Pancreas (tissue), 10 donors: Measurements from ENCODE around the gene FOXP4. TPM values are rescaled to one million over a fixed set of nuclear protein-coding genes. Genes with fewer than 3 reads are reported as not detected.

ENCODE experiments used
- ATAC-seq, 4 donors: fragments of 200-7000 bp; cut with Tn5 transposase; one replicate each; pipeline versions ENCODE4 v1.8.0 to v1.9.1; 2020; ENCODE audit warnings: mild to moderate bottlenecking in 4 of 4, moderate library complexity in 4 of 4
- DNase-seq, 6 donors: peaks; one replicate each; pipeline ENCODE4 v3.0.0-alpha.2; 2020
- FAIRE-seq: peaks from 2 replicates; lab custom pipeline; 2012; peaks lifted over from hg19 to GRCh38; lab: Jason Lieb, UNC
- H3K27ac ChIP-seq, 4 donors: fragments of 200-600 bp; sonication (generic); 1 replicate in 3 of 4; 2 replicates in 1 of 4; pipeline versions ENCODE4 v1.5.0 to v1.8.0; 2020
- H3K27me3 ChIP-seq, 4 donors: fragments of 200-600 bp; one replicate each; pipeline ENCODE4 v1.8.0; 2021
- H3K36me3 ChIP-seq, 3 donors: fragments of 200-600 bp; sonication (generic) in 1 of 3; one replicate each; pipeline versions ENCODE4 v1.5.0 to v1.8.0; 2020 to 2021
- H3K4me1 ChIP-seq, 3 donors: fragments of 200-600 bp; one replicate each; pipeline ENCODE4 v1.8.0; 2021
- H3K4me3 ChIP-seq, 4 donors: fragments of 200-600 bp; sonication (generic) in 2 of 4; one replicate each; pipeline versions ENCODE4 v1.5.0 to v1.8.0; 2020 to 2021
- H3K9me3 ChIP-seq, 4 donors: fragments of 200-600 bp; one replicate each; pipeline ENCODE4 v1.8.0; 2021
- CTCF ChIP-seq, 4 donors: fragments of 200-600 bp; sonication (generic) in 3 of 4; IDR thresholded peaks; one replicate each; pipeline versions ENCODE4 v1.5.0 to v1.8.0; 2021; ENCODE audit warnings: antibody characterized with exemption in 4 of 4
- WGBS, 2 donors: extraction: QIAGEN DNeasy Blood & Tissue Kit; methylation state at CpG; one replicate each; pipeline ENCODE4 v1.1.7; 2013; 5-methylcytosine and 5-hydroxymethylcytosine counted together
- intact Hi-C, 3 donors: fragments of 100-400 bp; cut with DNase I; formaldehyde crosslinking; loops; one replicate each; pipeline versions ENCODE4 v1.11.1 to v1.14.2; 2022
- polyA plus RNA-seq, 2 donors: library from polyadenylated mRNA; stranded (reverse); fragments of 200-250 nt; gene quantifications; one replicate each; pipeline ENCODE4 v1.2.3, GENCODE V29; 2013
- total RNA-seq, 6 donors: library from RNA; stranded (reverse); fragmentation: NEBNext Ultra II Directional in 4 of 6; extraction: Animal tissue kit (Norgen Biotek cat#: 25700) in 4 of 6; gene quantifications; one replicate each; pipeline versions ENCODE4 v1.2.1 to v1.2.4, GENCODE V29; 2021 to 2023
- donor health status: healthy with polysubstance abuse.
- donor health status: DM: no; HTN: no; CAD: no; lungs with moderate emphysema.
- donor health status: DM: no; HTN: no; CAD: no.
- donor health status: control.
- donor health status: control.
- donor health status: Bipolar disorder and iron deficiency.
- donor health status: DM: yes; HTN: yes; CAD: no.
- donor health status: DM: no; HTN: no; CAD: no.
- donor health status: DM: no; HTN: no; CAD: no.
- donor health status: DM: yes; HTN: yes; CAD: no.

Gene FOXP4
- total and polyA plus RNA-seq, 8 donors, result 23.1 to 29.3 (median 26.3) TPM

GRCh38 chr6:41593406-41593805 lies 47.2 kb downstream of the FOXP4 start:
- 90 to 91% methylated on average over 24 of the region's 24 CpGs for WGBS, 2 donors
- peak in 1 of 6 donors; percentile 30 for DNase-seq
- H3K36me3 ChIP-seq, result peaks cover 0 to 38% (median 11%) of the 10 kb centered on the region in 3 donors

GRCh38 chr6:41593839-41594238 lies 47.7 kb downstream of the FOXP4 start:
- no peaks in the 10 kb centered on the region for H3K27me3 ChIP-seq
- WGBS, 2 donors, result 90 to 92% methylated on average over 10 to 11 of the region's 11 CpGs
- H3K36me3 ChIP-seq, result peaks cover 0 to 38% (median 11%) of the 10 kb centered on the region in 3 donors
- DNase-seq (peak in 2 of 6 donors; percentile 42 to 61), ATAC-seq (no peak), FAIRE-seq (no peak)
- H3K4me1 ChIP-seq, result no peaks in the 10 kb centered on the region
- TF ChIP-seq CTCF (IDR thresholded peaks at IDR 0.05), result no peak
- no peak overlapping the region for H3K4me3 ChIP-seq
- no peak overlapping the region for H3K27ac ChIP-seq
- H3K9me3 ChIP-seq, result no peaks in the 10 kb centered on the region
- intact Hi-C loops, result loop anchor here in 1 of 3 donors (5.0 kb wide), 2 partner anchors 132 to 222 kb away; no protein-coding TSS in a partner anchor

More at GRCh38 chr6:41593406-41593805, 47.2 kb downstream of the FOXP4 start:
- Histone ChIP-seq H3K9me3 (no peaks in the 10 kb centered on the region), H3K27ac (no peak overlapping the region), H3K27me3 (no peaks in the 10 kb centered on the region), H3K4me1 (no peaks in the 10 kb centered on the region), H3K4me3 (no peak overlapping the region)
- ATAC-seq (no peak), FAIRE-seq (no peak)
- TF ChIP-seq CTCF (IDR thresholded peaks at IDR 0.05), result no peak
- intact Hi-C loops, result loop anchor here in 1 of 3 donors (5.0 kb wide), 2 partner anchors 131 to 221 kb away; no protein-coding TSS in a partner anchor

GRCh38 chr6:41594326-41594725 lies 48.1 kb downstream of the FOXP4 start:
- Histone ChIP-seq H3K27me3 (no peaks in the 10 kb centered on the region), H3K9me3 (no peaks in the 10 kb centered on the region), H3K36me3 (peaks cover 0 to 43% (median 11%) of the 10 kb centered on the region in 3 donors), H3K27ac (no peak overlapping the region), H3K4me1 (no peaks in the 10 kb centered on the region), H3K4me3 (no peak overlapping the region)
- intact Hi-C loops, result loop anchor here in 1 of 3 donors (5.0 kb wide), 2 partner anchors 132 to 222 kb away; no protein-coding TSS in a partner anchor
- FAIRE-seq (no peak), DNase-seq (no peak), ATAC-seq (no peak)
- TF ChIP-seq CTCF (IDR thresholded peaks at IDR 0.05), result no peak
- 88 to 95% methylated on average over 5 of the region's 5 CpGs for WGBS, 2 donors

GRCh38 chr6:41594766-41595165 lies 48.6 kb downstream of the FOXP4 start:
- H3K4me1 ChIP-seq, result no peaks in the 10 kb centered on the region
- H3K9me3 ChIP-seq, result no peaks in the 10 kb centered on the region
- WGBS, 2 donors, result 91 to 94% methylated on average over 15 of the region's 15 CpGs
- FAIRE-seq (no peak), ATAC-seq (no peak), DNase-seq (peak in 2 of 6 donors; percentile 50 to 56)
- peaks cover 0 to 44% (median 11%) of the 10 kb centered on the region in 3 donors for H3K36me3 ChIP-seq
- no peak overlapping the region for H3K4me3 ChIP-seq
- no peak for TF ChIP-seq CTCF (IDR thresholded peaks at IDR 0.05)
- intact Hi-C loops, result loop anchor here in 1 of 3 donors (5.0 kb wide), 2 partner anchors 132 to 222 kb away; no protein-coding TSS in a partner anchor
- no peak overlapping the region for H3K27ac ChIP-seq
- H3K27me3 ChIP-seq, result no peaks in the 10 kb centered on the region

GRCh38 chr6:41595166-41595565 lies 49.0 kb downstream of the FOXP4 start:
- intact Hi-C loops, result no loop called here
- H3K27me3 ChIP-seq, result no peaks in the 10 kb centered on the region
- H3K4me1 ChIP-seq, result no peaks in the 10 kb centered on the region
- ATAC-seq (no peak), DNase-seq (peak in 2 of 6 donors; percentile 44 to 67), FAIRE-seq (no peak)
- TF ChIP-seq CTCF (IDR thresholded peaks at IDR 0.05), result no peak
- 89 to 93% methylated on average over 6 of the region's 6 CpGs for WGBS, 2 donors
- H3K36me3 ChIP-seq, result peaks cover 0 to 40% (median 11%) of the 10 kb centered on the region in 3 donors
- no peaks in the 10 kb centered on the region for H3K9me3 ChIP-seq
- no peak overlapping the region for H3K4me3 ChIP-seq
- H3K27ac ChIP-seq, result no peak overlapping the region
